SHP77 treated with DMSO at 0.1 percent for 48 hours (cell line): Measurements from ENCODE around the gene MAD1L1.

ENCODE experiments used
- DNase-seq: peaks from one replicate; lab custom pipeline; 2025; lab: John Stamatoyannopoulos, UW

Gene MAD1L1

DNA sequence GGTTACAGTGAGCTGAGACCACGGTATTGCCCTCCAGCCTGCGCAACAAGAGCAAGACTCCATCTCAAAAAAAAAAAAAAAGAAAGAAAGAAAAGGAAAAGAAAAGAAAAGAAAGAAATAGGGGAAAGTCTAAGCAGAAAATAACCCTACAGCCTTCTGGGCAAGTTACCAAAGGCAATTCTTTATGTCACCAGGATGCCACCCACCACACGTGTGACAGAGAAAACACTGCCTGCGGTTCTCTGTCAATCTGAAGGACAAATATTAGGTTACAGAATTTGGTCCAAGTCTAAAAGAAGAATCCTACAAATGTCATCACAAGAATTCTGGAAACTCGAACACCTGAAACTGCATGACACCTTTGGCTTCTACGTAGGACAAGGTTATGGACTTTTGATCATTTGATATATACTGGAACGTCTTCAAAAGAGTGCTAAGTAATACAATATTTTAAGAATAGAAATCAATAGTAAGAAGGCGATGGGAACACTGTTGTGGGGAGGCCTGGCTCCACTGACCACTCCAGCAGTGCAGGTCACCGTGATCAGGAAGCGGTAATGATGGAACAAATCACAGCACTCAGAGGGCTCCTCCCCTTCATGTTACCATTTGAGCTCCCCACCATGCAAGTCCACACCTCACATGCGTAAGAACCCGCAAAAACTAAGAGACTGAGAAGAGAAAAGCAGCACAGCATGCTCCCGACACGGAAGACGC, 75.8 kb downstream of the MAD1L1 start:
- no peak for DNase-seq

GRCh38 chr7:2154831-2155230, 77.9 kb downstream of the MAD1L1 start:
- DNase-seq = no peak

DNA sequence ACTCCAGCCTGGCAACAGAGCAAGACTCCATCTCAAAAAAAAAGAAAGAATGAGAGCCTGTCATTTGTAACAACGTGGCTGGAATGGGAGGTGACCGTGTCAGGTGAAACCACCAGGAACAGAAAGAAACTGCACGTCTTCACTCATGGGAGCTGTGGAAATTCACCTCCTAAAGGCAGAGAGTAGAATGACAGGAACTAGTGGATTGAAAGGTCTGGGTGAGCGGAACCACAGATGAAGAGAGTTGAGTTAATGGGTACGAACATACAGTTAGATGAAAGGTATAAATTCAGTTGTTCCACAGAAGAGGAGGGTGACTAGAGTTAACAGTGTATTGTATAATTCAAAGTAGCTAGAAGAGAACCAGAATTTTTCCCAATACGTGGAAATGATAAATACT, 78.6 kb downstream of the MAD1L1 start:
- no peak for DNase-seq

GRCh38 chr7:2152646-2153045, 80.1 kb downstream of the MAD1L1 start:
- DNase-seq = no peak

- DNase-seq = no peak
These were observed 80.7 kb downstream of the MAD1L1 start for GRCh38 chr7:2151801-2152612.

GRCh38 chr7:2151237-2151636, 81.5 kb downstream of the MAD1L1 start:
- DNase-seq = no peak

GRCh38 chr7:2150445-2150815, 82.3 kb downstream of the MAD1L1 start:
- DNase-seq = no peak

- no peak for DNase-seq
These were observed 82.9 kb downstream of the MAD1L1 start for GRCh38 chr7:2149672-2150444.

DNA sequence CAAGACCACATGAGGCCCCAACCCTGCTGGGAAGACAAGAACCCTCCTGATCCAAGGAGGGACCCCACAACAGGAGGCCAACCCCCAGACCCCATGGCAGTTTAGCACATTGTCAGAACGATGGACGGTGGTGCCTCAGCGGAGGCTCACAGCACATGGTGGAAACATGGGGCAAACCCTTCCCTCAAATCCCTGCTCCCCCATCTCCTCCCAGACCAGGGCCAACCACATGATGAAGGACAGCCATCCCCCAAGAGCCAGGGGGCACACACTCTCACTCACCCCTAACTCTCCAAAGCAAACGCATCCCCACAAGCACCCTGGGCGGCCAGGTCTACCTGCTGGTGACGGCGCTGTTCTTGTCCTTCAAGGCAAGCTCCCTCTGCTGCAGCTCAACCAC, 83.9 kb downstream of the MAD1L1 start:
- no peak for DNase-seq

DNA sequence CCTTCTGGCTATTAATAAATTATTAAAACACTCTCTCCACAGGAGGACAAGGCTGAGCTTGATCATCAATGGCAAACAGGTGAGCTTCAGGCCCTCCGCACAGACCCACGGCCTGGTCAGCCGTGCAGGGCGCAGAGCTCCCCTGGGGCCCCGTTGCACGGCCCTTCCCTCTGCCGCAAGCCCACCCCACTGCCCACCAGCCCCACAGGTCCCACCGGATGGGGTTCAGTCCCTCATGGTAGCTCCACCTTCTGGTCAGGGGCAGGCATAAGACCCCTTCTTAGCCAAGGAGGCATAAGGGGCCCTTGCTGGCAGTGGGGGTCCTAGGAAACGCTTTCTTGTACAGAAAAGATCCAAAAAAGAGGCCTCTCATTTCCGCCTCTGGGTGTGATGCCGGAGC, 84.6 kb downstream of the MAD1L1 start:
- no peak for DNase-seq

DNA sequence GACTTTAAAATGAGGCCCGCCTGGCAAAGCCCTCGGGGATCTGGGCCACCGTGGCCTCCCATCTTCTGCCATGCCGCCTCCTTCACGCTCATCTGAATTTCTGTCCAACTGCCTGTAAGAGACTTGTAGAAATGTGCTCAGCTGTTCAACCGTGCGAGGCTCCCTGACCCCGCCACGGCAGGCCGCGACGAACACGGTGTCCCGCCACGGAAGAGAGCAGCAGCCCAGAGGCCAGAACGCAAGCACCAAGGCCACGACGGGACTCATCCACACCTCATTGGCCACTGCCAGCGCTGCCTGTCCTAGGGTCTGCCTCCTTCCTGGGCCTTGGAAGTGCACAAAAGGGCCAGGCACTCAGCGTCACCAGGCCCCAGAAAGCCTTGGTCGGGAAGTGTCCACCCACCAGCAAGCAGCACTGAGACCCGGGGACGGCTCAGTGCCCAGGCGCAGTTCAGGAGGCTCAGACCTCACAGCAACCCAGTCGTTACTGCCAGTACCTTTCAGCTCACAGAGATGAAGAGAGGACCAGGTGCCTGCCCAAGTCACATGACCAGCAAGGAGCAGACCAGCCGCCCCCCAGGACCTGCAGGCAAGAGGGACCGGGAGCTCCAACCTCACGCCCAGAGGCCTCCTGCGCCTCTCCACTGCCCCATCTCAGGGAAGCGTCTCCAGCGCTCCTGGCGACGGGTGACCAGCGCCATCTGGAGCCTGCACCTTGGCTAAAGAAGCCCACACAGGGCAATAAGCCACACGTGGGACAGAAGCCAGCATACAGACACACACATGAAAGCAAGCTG, 85.9 kb downstream of the MAD1L1 start:
- DNase-seq = no peak

DNA sequence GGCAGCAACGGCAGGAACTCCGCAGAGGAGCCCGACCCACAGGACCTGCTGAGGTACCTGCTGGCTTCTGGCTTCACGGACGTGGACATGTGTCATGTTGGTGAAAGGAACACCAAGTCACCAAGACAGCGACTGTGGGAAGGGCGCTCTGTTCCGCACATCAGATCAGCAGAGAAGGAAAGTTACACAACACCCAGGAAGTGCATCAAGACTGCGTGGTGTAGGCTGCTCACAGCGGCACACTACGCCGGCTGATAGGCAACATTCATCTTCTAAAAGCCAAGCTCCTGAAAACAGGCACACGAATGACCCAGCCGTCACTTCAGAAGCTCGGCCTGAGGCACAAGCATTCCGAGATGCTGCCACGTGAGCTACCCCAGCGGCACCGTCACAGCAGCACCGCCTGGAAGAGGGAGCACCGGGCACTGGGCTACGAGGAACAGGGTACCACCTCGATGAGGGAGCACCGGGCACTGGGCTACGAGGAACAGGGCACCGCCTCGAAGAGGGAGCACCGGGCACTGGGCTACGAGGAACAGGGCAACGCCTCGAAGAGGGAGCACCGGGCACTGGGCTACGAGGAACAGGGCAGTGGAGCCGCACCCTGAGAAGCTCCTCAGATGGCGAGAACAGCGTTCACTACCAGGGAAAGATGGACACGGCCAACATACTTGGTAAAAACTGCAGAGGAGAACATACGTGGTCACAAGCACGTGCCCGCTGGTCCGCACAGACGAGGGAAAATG, 86.7 kb downstream of the MAD1L1 start:
- no peak for DNase-seq

GRCh38 chr7:2144926-2145325, 87.8 kb downstream of the MAD1L1 start:
- no peak for DNase-seq

DNA sequence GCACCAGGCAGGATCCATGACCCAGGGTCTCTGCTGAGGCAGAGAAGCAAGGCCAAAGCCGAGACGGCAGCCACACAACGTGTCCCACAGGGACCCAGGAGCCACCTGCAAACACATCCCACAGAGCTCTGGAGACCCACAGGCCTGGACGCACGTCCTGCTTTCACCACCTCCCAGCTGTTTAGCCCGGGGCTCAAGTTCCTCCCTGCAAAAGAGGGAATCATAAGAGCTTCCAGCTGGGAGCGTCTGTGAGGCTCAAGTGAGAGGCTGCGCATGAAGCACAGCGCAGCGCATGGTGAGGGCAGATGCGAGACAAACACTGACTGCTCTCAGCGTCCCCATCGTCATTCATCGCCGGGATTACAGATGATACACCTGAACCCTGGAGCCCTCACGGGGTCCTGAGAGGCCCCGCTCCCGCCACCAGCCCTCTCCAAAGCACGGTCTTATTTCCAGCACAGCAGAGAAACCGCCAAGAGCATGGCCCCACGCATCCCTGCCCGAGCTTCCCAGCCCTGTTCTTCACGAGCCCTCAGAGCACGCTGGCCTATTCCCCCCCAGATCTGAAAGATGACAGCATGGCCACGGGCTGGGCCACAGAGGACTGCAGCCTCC, 88.7 kb downstream of the MAD1L1 start:
- DNase-seq = no peak

GRCh38 chr7:2143450-2143849, 89.3 kb downstream of the MAD1L1 start:
- no peak for DNase-seq

DNA sequence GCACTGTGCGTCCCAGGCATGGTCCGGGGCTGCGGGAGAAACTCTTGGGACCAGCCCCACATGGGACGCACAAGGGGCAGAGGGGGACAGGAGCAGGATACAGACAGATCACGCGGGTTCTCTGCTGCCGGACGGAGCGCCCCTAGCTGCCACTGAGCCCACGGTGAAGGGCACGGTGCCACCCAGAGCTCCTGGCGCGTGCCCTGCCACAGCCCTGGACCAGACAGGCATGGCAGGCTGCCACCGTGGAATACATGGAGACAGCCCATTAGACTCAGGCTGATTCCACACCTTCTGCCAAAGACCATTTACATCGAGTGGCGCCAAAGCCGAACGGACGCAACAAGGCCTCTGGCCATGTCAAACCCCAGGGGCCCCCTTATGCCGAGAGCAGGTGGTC, 90.4 kb downstream of the MAD1L1 start:
- no peak for DNase-seq

DNA sequence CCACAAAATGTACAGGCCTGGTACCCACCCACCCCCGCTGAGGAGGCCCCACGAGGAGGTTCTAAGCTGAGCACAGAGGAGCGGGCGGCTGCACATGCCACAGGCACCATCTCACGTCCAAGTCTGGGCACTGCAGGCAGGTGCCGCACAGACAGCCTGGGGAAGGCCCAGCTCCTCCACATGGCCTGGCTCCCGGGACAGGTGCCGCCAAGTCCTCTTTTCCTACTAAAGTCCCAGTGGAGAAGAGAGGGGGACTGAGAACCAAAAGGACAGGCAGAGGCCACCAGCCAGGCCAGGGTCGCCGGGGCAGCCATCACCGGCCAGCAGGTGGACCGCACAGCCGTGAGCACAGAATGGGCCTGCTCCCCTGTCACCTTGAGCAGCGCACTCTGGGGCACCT, 91.1 kb downstream of the MAD1L1 start:
- DNase-seq = no peak

GRCh38 chr7:2141021-2141410, 91.7 kb downstream of the MAD1L1 start:
- no peak for DNase-seq

- DNase-seq = no peak
These were observed 92.3 kb downstream of the MAD1L1 start for GRCh38 chr7:2140216-2141020.
